Esophagus squamous epithelium (tissue), 4 donors: ENCODE results near the gene AIF1L.

ENCODE experiments used
- POLR2A ChIP-seq, 4 donors: fragments of 450-650 bp; IDR thresholded peaks; one replicate each; pipeline ENCODE4 v1.6.1; 2017; ENCODE audit warnings: antibody characterized with exemption in 4 of 4, mild to moderate bottlenecking in 4 of 4, moderate library complexity in 3 of 4
- TF ChIP-seq, protein P1 (sequence below), 6 experiments: fragments of 450-650 bp in 4 of 6; fragments of 200-600 bp in 2 of 6; sonication (generic) in 2 of 6; IDR thresholded peaks; one replicate each; pipeline ENCODE4 v1.5.1; 2016 to 2019; ENCODE audit warnings: antibody characterized with exemption in 6 of 6, mild to moderate bottlenecking in 4 of 6, moderate library complexity in 4 of 6

DNA sequence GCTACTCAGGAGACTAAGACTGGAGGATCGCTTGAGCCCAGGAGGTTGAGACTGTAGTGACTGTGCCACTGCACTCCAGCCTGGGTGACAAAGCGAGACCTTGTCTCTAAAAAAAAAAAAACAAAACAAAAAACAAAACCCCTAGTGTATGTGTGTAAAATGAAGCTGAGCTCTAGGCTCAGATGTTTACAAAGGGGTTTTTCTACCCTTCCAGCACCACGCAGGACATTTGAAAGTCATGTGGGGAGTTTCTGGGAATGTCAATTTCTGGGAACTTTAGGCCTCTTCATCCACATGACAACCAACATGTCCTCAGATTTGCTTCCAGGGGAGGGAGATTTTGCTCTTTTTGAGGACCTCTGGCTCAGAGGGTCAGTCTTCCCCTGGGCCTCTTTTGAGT, 42.4 kb upstream of the AIF1L start:
- TF ChIP-seq, protein P1, sequence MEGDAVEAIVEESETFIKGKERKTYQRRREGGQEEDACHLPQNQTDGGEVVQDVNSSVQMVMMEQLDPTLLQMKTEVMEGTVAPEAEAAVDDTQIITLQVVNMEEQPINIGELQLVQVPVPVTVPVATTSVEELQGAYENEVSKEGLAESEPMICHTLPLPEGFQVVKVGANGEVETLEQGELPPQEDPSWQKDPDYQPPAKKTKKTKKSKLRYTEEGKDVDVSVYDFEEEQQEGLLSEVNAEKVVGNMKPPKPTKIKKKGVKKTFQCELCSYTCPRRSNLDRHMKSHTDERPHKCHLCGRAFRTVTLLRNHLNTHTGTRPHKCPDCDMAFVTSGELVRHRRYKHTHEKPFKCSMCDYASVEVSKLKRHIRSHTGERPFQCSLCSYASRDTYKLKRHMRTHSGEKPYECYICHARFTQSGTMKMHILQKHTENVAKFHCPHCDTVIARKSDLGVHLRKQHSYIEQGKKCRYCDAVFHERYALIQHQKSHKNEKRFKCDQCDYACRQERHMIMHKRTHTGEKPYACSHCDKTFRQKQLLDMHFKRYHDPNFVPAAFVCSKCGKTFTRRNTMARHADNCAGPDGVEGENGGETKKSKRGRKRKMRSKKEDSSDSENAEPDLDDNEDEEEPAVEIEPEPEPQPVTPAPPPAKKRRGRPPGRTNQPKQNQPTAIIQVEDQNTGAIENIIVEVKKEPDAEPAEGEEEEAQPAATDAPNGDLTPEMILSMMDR (IDR thresholded peaks at IDR 0.05) = no peak
- TF ChIP-seq POLR2A (IDR thresholded peaks at IDR 0.05) = no peak
